NCI-H1694 treated with DMSO at 0.1 percent for 48 hours (cell line): ENCODE data around the gene TSSK3.
A peak's percentile ranks its signal among the peaks of the same experiment; 100 is the strongest.

Experiments
- DNase-seq: peaks from one replicate; lab custom pipeline; 2025; lab: John Stamatoyannopoulos, UW

The TSSK3 gene

DNA sequence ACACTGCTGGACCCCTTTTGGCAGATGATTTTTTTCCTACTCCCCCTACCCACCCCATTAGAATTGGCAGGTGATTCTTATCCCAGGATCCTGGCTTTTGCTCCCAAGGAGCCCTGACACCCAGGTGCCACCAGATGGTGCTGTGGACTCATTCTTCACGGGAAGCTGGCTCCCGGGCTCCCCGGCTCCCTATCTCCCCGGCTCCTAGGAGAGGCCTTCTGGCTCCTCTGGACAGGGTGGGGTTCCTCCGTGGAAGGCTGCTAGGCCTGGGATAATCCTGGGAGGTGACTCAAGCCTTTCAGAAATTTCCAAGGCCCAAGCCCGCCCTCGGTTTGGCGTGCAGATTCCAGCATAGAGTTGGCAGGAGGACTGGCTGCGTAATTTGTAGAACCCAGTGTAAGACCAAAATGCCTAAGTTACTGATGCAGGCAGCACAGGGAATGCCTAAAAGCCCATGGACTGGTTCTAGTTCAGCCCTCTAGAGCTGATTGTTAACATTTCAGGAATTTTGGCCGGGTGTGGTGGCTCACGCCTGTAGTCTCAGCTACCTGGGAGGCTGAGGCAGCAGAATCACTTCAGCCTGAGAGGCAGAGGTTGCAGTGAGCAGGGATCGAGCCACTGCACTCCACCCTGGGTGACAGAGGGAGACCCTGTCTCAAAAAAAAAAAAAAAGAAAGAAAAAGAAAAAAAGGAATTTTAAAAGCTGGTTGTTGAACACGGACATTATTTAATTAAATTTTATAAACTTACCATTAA, 38.7 kb downstream of the TSSK3 start:
- peak; percentile 51 for DNase-seq

DNA sequence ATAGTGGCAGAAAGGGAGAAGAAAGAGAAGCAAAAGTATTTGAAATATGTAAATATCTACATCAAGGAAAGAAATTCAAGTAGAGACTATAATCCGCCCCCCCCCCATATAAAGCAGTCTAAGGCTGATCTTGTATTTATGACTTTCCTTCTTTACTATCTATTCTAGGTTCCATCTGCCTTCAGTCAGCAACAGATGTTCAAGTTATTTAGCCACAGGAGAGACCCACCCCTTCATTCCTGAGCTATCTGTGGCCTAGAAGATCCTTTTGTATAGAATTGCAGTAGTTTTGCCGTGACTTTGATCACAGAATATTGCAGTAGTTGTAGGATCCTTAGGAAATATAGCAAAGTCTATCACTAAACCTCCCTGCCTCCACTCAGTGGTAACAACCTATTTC, 42.6 kb downstream of the TSSK3 start:
- DNase-seq = no peak

DNA sequence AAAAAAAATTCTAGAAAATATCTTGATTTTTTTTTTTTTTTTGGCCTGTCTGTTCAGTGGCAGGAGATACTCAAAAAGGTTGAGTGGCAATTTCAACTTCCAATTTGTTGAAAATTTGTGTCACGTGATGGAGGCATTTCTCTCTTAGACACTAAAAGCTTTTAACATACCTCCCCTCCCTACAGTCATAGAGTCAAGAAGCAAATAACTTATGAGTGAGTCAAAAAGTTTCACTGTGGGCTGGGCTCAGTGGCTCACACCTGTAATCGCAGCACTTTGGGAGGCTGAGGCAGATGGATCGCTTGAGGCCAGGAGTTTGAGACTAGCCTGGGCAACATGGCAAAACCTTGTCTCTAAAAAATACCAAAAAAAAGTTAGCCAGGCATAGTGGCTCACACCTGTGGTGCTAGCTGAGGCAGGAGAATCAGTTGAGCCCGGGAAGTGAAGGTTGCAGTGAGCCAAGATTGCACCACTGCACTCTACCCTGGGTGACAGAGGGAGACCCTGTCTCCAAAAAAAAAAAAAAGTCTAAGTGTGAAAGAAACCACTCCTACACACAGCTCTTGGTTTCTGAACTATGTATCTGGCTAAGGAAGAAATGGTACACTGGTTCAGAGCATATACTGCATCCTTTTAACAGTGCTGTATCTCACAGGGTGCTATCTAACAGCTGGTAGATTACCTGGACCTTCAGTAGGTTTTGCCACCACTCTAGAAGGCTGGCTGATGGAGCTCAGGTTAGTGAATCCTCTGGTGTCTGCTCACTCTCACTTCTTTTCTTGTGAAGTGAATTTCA, 43.5 kb downstream of the TSSK3 start:
- no peak for DNase-seq

DNA sequence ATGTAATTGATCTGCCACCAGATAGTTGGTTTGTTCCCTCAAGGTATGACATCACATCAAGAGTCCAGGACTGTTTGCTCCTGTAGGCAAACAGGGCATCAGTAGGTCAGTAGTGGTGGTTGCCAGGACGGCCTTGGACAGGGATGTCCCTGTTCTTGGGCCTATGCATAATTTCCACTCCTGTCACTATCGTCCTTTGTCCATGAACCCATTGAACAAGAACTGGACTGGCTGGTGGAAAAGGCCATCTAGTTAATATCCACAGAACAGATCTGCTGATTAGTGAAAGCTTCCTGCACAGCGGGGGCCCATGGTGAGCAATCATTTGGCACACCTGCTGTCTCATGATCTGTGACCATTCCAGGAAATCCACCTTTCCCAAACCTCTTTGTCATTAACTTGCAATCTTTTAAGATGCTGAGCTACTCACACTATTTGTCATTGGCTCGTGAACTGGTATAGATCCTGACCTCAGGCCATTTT, 44.3 kb downstream of the TSSK3 start:
- DNase-seq = no peak

- DNase-seq = no peak
These were observed 48.9 kb downstream of the TSSK3 start for GRCh38 chr1:32411261-32411660.

DNA sequence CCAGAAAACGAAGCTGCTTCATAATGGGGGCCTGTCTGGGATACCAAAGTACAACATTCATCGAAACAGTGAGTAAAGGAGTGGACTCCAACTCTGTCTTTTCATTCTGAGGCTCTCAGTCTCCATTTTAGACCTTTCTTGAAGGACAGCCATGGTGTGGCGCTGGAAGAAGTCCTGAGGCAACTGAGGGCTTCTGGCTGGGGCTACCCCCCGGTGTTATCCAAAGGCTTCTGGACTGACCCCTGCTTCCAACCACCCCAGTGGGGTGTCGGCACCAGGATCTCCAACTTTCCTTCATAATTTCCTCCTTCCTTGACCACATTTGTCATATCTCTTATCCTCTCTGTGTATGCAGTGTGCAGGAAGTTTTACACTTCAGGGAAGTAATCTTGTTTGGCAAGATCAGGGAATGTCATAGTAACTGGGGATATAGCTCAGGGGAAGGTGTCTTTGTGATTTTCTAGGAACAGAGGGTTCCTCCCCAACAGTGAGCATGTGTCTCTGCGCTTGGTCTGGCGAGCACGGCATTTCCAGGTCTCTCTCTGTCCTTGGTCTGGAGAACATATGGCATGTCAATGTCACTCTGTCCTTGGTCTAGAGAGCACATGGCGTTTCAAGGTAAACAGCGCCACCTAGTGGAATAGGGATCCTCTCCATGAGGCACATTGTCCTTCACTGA, 51.3 kb downstream of the TSSK3 start:
- DNase-seq = peak; percentile 88
